Transverse colon (tissue), 4 donors: ENCODE results near the gene GPC5.

Source experiments
- CTCF ChIP-seq, 5 experiments: fragments of 200-600 bp in 3 of 5; fragments of 450-650 bp in 2 of 5; sonication (generic) in 3 of 5; IDR thresholded peaks; 1 replicate in 2 of 5; 2 replicates in 3 of 5; pipeline ENCODE4 v1.5.1; 2016 to 2017; ENCODE audit warnings: antibody characterized with exemption in 5 of 5, inconsistent platforms in 3 of 5, mild to moderate bottlenecking in 2 of 5, moderate library complexity in 1 of 5
- EP300 ChIP-seq: sonication (generic); formaldehyde crosslinking; IDR thresholded peaks from one replicate; pipeline ENCODE4 v1.6.1; 2017; ENCODE audit warnings: antibody characterized with exemption, low read depth
- POLR2AphosphoS5 ChIP-seq, 3 donors: sonication (generic); formaldehyde crosslinking; IDR thresholded peaks; one replicate each; pipeline ENCODE4 v1.6.1; 2016; ENCODE audit warnings: antibody characterized with exemption in 3 of 3

- no peak for TF ChIP-seq POLR2AphosphoS5 (IDR thresholded peaks at IDR 0.05)
- no peak for TF ChIP-seq EP300
- TF ChIP-seq CTCF (IDR thresholded peaks at IDR 0.05): no peak
These were observed 766.4 kb downstream of the GPC5 start for GRCh38 chr13:92164822-92165221.
